Measurements from ENCODE around the gene MEI4.

MEI4 gene

GRCh38 chr6:77652739-77653138 lies at the start of gene MEI4:
Gene MEI4 (plus strand): TSS chr6:77653039. CDS start chr6:77690672, 37,633 bp downstream.
- in situ Hi-C loops (cut with MboI; ENCODE audit: low pct_unique_long_range_greater_than_20kb, low sequenced_read_pairs, unreplicated experiment) = no loop called here
- DNase-seq (ENCODE audit: low spot score) = no peak
- TF ChIP-seq CTCF (IDR thresholded peaks at IDR 0.05; ENCODE audit: extremely low read depth, insufficient read depth, missing control alignments) = no peak

DNA sequence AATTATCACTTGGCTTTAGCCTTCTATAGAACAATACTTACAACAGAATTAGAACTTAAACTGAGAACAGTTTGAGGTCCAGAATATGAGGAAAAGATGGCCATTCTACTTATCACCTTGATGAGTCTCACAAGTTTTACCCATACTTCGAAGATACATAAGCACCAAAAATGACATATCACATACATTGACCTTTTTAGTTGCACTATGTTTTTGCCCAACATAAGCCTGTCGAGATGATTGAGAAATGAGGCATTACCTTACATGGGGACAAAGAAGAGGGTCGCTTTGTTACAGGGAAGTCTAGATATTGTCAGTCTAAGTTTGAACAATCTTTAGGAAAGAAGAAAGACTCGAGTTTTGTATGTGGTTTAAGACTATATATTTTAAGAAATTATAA lies 48.4 kb upstream of the MEI4 start:
- no peak for DNase-seq (ENCODE audit: low spot score)
- no peak for TF ChIP-seq CTCF (IDR thresholded peaks at IDR 0.05; ENCODE audit: extremely low read depth, insufficient read depth, missing control alignments)
- in situ Hi-C loops (cut with MboI; ENCODE audit: low pct_unique_long_range_greater_than_20kb, low sequenced_read_pairs, unreplicated experiment) = no loop called here

DNA sequence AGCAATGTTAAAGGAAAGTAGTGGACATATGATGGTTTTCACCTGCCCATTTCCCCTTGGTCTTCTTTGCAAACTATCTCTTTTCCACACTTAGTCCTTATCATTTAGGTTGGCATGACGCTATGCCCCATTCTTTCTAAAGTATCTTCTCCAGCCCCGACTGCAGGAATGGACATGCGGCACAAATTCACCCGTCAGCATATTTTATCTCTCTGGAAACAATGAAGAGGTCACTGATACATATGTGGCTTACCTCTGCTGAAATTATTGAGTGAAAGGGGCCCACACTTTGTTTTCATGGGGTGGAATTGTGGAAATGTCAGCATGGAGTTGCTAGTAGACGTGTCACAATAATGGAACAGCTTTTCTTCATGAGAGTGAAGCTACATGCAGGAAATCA lies 45.8 kb upstream of the MEI4 start:
- TF ChIP-seq CTCF (IDR thresholded peaks at IDR 0.05; ENCODE audit: extremely low read depth, insufficient read depth, missing control alignments) = no peak
- no peak for DNase-seq (ENCODE audit: low spot score)
- in situ Hi-C loops (cut with MboI; ENCODE audit: low pct_unique_long_range_greater_than_20kb, low sequenced_read_pairs, unreplicated experiment) = no loop called here

DNA sequence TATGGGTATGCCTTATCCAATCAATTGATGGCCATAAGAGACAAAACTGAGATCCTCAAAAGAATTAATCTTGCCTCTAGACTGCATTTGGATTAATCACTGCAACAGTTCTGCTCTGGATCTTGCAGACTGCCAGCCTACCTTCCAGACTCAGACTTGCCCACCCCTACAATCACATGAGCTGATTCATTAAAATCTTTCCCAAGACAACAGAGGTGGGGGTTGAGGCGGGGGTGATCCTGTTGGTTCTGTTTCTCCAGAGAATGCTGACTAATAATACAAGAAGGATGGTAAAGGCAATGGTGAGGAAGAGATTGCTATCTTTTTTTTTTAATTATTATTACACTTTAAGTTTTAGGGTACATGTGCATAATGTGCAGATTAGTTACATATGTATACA lies 43.7 kb upstream of the MEI4 start:
- in situ Hi-C loops (cut with MboI; ENCODE audit: low pct_unique_long_range_greater_than_20kb, low sequenced_read_pairs, unreplicated experiment) = no loop called here
- no peak for DNase-seq (ENCODE audit: low spot score)
- TF ChIP-seq CTCF (IDR thresholded peaks at IDR 0.05; ENCODE audit: extremely low read depth, insufficient read depth, missing control alignments) = no peak

GRCh38 chr6:77619114-77619513 lies 33.7 kb upstream of the MEI4 start:
- in situ Hi-C loops (cut with MboI; ENCODE audit: low pct_unique_long_range_greater_than_20kb, low sequenced_read_pairs, unreplicated experiment) = no loop called here
- no peak for DNase-seq (ENCODE audit: low spot score)
- TF ChIP-seq CTCF (IDR thresholded peaks at IDR 0.05; ENCODE audit: extremely low read depth, insufficient read depth, missing control alignments) = no peak

DNA sequence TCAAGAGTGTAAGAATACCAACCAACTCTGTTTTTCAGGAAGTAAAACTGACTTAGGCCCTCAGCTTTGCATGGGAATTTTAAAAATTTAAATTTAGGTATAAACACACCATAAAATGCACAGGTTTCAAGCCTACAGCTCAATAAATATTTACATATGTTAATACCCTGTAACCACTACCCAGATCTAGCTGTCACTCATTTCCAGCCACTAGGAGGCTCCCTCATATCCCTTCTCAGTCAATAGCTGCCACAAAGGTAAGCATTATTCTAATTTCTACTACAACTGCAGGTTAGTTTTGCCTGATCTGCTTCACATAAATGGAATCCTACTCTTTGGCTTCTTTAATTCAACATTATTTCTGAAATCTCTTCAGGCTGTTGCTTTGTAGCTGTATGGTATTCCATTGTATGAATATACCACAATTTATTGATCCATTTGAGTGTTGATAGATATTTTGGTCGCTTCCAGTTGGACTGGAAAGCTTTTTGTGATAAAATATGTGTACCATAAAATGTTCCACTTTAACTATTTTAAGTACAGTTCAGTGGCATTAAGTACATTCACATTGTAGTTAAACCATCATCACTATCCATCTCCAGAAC lies 32.5 kb upstream of the MEI4 start:
- in situ Hi-C loops (cut with MboI; ENCODE audit: low pct_unique_long_range_greater_than_20kb, low sequenced_read_pairs, unreplicated experiment) = no loop called here
- no peak for DNase-seq (ENCODE audit: low spot score)
- TF ChIP-seq CTCF (IDR thresholded peaks at IDR 0.05; ENCODE audit: extremely low read depth, insufficient read depth, missing control alignments) = peak; percentile 71

- no peak for TF ChIP-seq CTCF (IDR thresholded peaks at IDR 0.05; ENCODE audit: extremely low read depth, insufficient read depth, missing control alignments)
- in situ Hi-C loops (cut with MboI; ENCODE audit: low pct_unique_long_range_greater_than_20kb, low sequenced_read_pairs, unreplicated experiment) = no loop called here
- DNase-seq (ENCODE audit: low spot score) = no peak
These were observed 28.3 kb upstream of the MEI4 start for GRCh38 chr6:77624515-77624914.
